NCI-H446 treated with DMSO at 0.1 percent for 48 hours (cell line): ENCODE measurements around the gene WIPI1.
"Not testable (repeated sequence)": the region's sequence is repeated elsewhere in the genome, so short reads cannot be mapped to it uniquely, and the experiment has no call there.

Experiments used
- DNase-seq: peaks from one replicate; lab custom pipeline; 2025; lab: John Stamatoyannopoulos, UW

WIPI1 gene

GRCh38 chr17:68383443-68384321 lies 73.6 kb downstream of the WIPI1 start:
- DNase-seq: no peak

GRCh38 chr17:68383120-68383442 lies 74.2 kb downstream of the WIPI1 start:
- DNase-seq: no peak

- no peak for DNase-seq
These were observed 74.7 kb downstream of the WIPI1 start for GRCh38 chr17:68382582-68383085.

- DNase-seq: no peak
These were observed 76.0 kb downstream of the WIPI1 start for GRCh38 chr17:68381076-68381900.

GRCh38 chr17:68379692-68380677 lies 77.3 kb downstream of the WIPI1 start:
- DNase-seq: no peak

- DNase-seq: no peak
These were observed 78.2 kb downstream of the WIPI1 start for GRCh38 chr17:68379177-68379510.

GRCh38 chr17:68378268-68379176 lies 78.8 kb downstream of the WIPI1 start:
- no peak for DNase-seq

GRCh38 chr17:68377771-68378267 lies 79.5 kb downstream of the WIPI1 start:
- DNase-seq: no peak

- DNase-seq: not testable (repeated sequence)
These were observed 81.1 kb downstream of the WIPI1 start for GRCh38 chr17:68376178-68376577.

- DNase-seq: no peak
These were observed 81.7 kb downstream of the WIPI1 start for GRCh38 chr17:68375566-68375965.
